ENCODE results near the gene GMNN. TPM values are rescaled to one million over a fixed set of nuclear protein-coding genes. Genes with fewer than 3 reads are reported as not detected.
"Not testable (repeated sequence)": the region's sequence is repeated elsewhere in the genome, so short reads cannot be mapped to it uniquely, and the experiment has no call there.

GMNN gene
- total RNA-seq, result 10 to 100 TPM in 3 of 4 donors, 1 to 10 TPM in 1; 5.5 to 20.7 (median 13.9) TPM

DNA sequence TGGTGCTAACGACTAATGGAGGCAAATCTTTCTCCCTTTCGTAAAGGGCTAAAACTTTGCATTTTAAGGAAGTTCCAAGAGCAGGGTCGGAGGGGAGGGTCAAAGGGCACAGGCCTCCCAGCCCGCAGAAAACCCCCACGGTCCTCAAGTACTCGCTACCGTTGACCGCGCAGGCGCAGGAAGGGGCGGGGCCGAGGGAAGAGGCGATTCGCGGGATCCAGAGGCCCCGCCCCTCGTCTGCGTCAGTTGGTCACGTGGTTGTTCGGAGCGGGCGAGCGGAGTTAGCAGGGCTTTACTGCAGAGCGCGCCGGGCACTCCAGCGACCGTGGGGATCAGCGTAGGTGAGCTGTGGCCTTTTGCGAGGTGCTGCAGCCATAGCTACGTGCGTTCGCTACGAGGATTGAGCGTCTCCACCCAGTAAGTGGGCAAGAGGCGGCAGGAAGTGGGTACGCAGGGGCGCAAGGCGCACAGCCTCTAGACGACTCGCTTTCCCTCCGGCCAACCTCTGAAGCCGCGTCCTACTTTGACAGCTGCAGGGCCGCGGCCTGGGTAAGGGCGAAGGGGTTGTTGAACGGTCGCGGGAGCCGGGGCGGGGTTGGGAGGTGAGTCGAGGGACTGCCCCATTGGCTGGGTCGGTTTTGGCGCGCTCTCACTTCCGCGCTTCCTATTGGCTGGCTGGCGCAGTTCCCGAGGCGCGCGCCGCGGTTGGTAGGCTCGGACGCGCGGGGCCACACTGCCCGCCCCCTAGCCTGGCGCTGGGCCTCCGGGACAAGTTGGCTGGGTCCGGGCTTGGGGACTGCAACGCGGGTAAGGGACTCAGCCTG is at the start of gene GMNN:
Gene GMNN (plus strand): TSS at position 242 of the 824 bp plus-strand sequence. CDS start 2,310 bp downstream, outside the sequence.
- H3K27ac ChIP-seq, result peak within 1 kb of the TSS; percentile 93 to 99 (median 99)
- H3K27me3 ChIP-seq, result no peaks in the 10 kb centered on the region
- H3K4me1 ChIP-seq, result peaks cover 0 to 16% (median 3%) of the 10 kb centered on the region in 4 donors
- H3K36me3 ChIP-seq, result no peaks in the 10 kb centered on the region
- H3K4me3 ChIP-seq, result peak within 1 kb of the TSS; percentile 95 to 99 (median 98)
- DNase-seq (ENCODE audit: low spot score in 2 of 2), result peak; percentile 97 to 98
- H3K9me3 ChIP-seq, result no peaks in the 10 kb centered on the region
- TF ChIP-seq EP300 (IDR thresholded peaks at IDR 0.05), result peak; percentile 75 to 92
- TF ChIP-seq CTCF (IDR thresholded peaks at IDR 0.05), result peak in 1 of 5 experiments; percentile 13
- peak; percentile 77 to 88 for TF ChIP-seq POLR2A (IDR thresholded peaks at IDR 0.05)
- WGBS, 2 donors, result 0% methylated on average over 46 to 54 of the region's 75 CpGs

- WGBS, 2 donors, result 89 to 93% methylated on average over 3 of the region's 3 CpGs
- not testable (repeated sequence) for H3K4me1 ChIP-seq; DNase-seq (ENCODE audit: low spot score in 2 of 2); H3K36me3 ChIP-seq; H3K27me3 ChIP-seq; H3K27ac ChIP-seq; H3K4me3 ChIP-seq
- peaks cover 0 to 16% (median 0%) of the 10 kb centered on the region in 4 donors for H3K9me3 ChIP-seq
Observed at GRCh38 chr6:24730653-24731052, 44.1 kb upstream of the GMNN start.

DNA sequence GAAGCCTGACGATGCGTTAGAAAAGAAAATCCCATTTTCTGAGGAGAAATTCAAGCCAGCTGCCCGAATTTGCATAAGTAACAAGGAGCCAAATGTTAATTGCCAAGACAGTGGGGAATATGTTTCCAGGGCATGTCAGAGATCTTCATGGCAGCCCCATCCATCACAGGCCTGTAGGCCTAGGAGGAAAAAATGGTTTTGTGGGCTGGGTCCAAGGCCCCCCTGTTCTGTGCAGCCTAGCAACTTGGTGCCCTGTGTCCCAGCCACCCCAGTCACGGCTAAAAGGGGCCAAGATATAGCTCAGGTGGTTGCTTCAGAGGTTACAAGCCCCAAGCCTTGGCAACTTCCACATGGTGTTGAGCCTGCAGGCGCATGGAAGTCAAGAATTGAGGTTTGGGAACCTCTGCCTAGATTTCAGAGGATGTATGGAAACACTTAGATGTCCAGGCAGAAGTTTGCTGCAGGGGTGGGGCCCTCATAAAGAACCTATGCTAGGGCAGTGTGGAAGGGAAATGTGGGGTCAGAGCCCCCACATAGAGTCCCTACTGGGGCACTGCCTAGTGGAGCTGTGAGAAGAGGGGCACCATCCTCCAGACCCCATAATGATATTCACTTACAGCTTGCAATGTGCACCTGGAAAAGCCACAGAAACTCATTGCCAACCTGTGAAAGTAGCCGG is 43.1 kb upstream of the GMNN start:
- H3K4me1 ChIP-seq; DNase-seq (ENCODE audit: low spot score in 2 of 2); H3K27ac ChIP-seq; H3K36me3 ChIP-seq; H3K27me3 ChIP-seq; H3K4me3 ChIP-seq: not testable (repeated sequence)
- peaks cover 0 to 16% (median 0%) of the 10 kb centered on the region in 4 donors for H3K9me3 ChIP-seq
- WGBS, 2 donors, result 83 to 84% methylated on average over 6 of the region's 6 CpGs

GRCh38 chr6:24734166-24734565 is 40.6 kb upstream of the GMNN start:
- DNase-seq (ENCODE audit: low spot score in 2 of 2), result no peak
- Histone ChIP-seq H3K27me3 (no peaks in the 10 kb centered on the region), H3K4me1 (no peaks in the 10 kb centered on the region), H3K36me3 (peaks cover 0 to 4% (median 0%) of the 10 kb centered on the region in 3 donors), H3K4me3 (no peak overlapping the region), H3K9me3 (peaks cover 0 to 16% (median 0%) of the 10 kb centered on the region in 4 donors), H3K27ac (no peak overlapping the region)
- 95 to 97% methylated on average over 1 of the region's 1 CpG for WGBS, 2 donors
- TF ChIP-seq EP300 (IDR thresholded peaks at IDR 0.05) (no peak), CTCF (IDR thresholded peaks at IDR 0.05) (no peak)

DNA sequence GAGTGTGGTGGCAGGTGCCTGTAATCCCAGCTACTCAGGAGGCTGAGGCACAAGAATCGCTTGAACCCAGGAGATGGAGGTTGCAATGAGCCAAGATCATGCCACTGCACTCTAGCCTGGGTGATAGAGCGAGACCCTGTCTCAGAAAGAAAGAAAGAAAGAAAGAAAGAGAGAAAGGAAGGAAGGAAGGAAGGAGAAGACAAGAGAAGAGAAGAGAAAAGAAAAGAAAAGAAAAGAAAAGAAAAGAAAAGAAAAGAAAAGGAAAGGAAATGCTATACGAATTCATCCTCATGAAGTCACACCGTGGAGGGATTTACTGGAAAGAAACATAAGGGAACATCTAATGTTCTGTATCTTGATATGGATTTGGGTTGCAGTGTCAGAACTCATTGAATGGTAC is 40.0 kb upstream of the GMNN start:
- not testable (repeated sequence) for H3K27ac ChIP-seq; DNase-seq (ENCODE audit: low spot score in 2 of 2)
- WGBS, 2 donors, result 80 to 91% methylated on average over 4 of the region's 4 CpGs

DNA sequence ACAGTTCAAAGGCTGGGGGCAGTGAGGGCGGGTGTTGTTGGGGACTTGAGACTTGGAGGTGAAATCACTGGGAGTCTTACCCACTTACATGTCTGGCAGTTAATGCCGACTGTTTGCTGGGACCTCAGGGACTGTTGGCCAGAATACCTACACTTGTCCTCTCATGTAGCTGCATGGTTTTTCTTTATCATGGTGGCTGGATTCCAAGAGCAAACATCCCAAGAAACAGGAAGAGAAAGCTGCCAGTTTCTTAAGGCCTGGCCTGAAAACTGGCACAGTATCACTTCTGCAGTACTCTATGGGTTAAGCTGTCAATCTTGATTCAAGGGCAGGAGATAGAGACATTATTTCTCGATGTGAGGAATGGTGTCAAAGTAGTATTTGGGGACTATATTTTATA is 36.0 kb upstream of the GMNN start:
- no peak overlapping the region for H3K27ac ChIP-seq
- TF ChIP-seq POLR2A (IDR thresholded peaks at IDR 0.05) (no peak), EP300 (IDR thresholded peaks at IDR 0.05) (no peak), CTCF (IDR thresholded peaks at IDR 0.05) (no peak)
- no peaks in the 10 kb centered on the region for H3K36me3 ChIP-seq
- H3K4me3 ChIP-seq, result no peak overlapping the region
- no peaks in the 10 kb centered on the region for H3K27me3 ChIP-seq
- H3K9me3 ChIP-seq, result no peaks in the 10 kb centered on the region
- H3K4me1 ChIP-seq, result no peaks in the 10 kb centered on the region
- 73 to 77% methylated on average over 3 of the region's 3 CpGs for WGBS, 2 donors
- no peak for DNase-seq (ENCODE audit: low spot score in 2 of 2)

More for the DNA sequence above, 40.0 kb upstream of the GMNN start:
- not testable (repeated sequence) for H3K27me3 ChIP-seq, H3K4me1 ChIP-seq, H3K36me3 ChIP-seq, H3K4me3 ChIP-seq
- H3K9me3 ChIP-seq, result peaks cover 0 to 16% (median 0%) of the 10 kb centered on the region in 4 donors

All from tibial nerve (tissue), 4 donors.